CD14-positive monocyte (primary cell): ENCODE measurements around the gene YIF1B. TPM values are rescaled to one million over a fixed set of nuclear protein-coding genes. Genes with fewer than 3 reads are reported as not detected.

Source experiments
- DNase-seq, 3 donors: peaks; one replicate each; pipeline ENCODE4 v3.0.0-alpha.2; 2011 to 2022
- H2AFZ ChIP-seq: 2 replicates; pipeline ENCODE4 v1.6.0; 2012; ENCODE audit warnings: mild to moderate bottlenecking, low read depth, low read length, inconsistent platforms; ENCODE audit not compliant: insufficient read depth, poor library complexity, severe bottlenecking
- H3K27ac ChIP-seq, 2 donors: 1 replicate in 1 of 2; 2 replicates in 1 of 2; pipeline ENCODE4 v1.5.1; 2012 to 2013; ENCODE audit warnings: low read length in 2 of 2, control low read depth in 1 of 2, inconsistent platforms in 1 of 2, low read depth in 1 of 2, mild to moderate bottlenecking in 1 of 2
- H3K27me3 ChIP-seq, 2 donors: one replicate each; pipeline versions ENCODE4 v1.6.0 to v1.6.1; 2011 to 2013; ENCODE audit warnings: low read length in 2 of 2; ENCODE audit not compliant: control insufficient read depth in 2 of 2, insufficient read depth in 2 of 2
- H3K36me3 ChIP-seq, 2 donors: replicated peaks in 1 of 2; 1 replicate in 1 of 2; 2 replicates in 1 of 2; pipeline versions ENCODE4 v1.5.1 to v1.6.1; 2012 to 2013; ENCODE audit warnings: low read length in 2 of 2, control low read depth in 1 of 2, inconsistent platforms in 1 of 2, mild to moderate bottlenecking in 1 of 2; ENCODE audit not compliant: insufficient read depth in 2 of 2, control insufficient read depth in 1 of 2
- H3K4me1 ChIP-seq, 2 donors: 1 replicate in 1 of 2; 2 replicates in 1 of 2; pipeline versions ENCODE4 v1.5.1 to v1.6.1; 2012 to 2013; ENCODE audit warnings: low read length in 2 of 2, control low read depth in 1 of 2, inconsistent platforms in 1 of 2, mild to moderate bottlenecking in 1 of 2, moderate library complexity in 1 of 2; ENCODE audit not compliant: insufficient read depth in 2 of 2, control insufficient read depth in 1 of 2
- H3K4me2 ChIP-seq: replicated peaks from 2 replicates; pipeline ENCODE3; 2012; ENCODE audit warnings: low read length, moderate library complexity, mild to moderate bottlenecking; ENCODE audit not compliant: poor library complexity, severe bottlenecking; ENCODE audit errors: extremely low read depth
- H3K4me3 ChIP-seq, 3 experiments: fragments of 200-600 bp in 1 of 3; sonication (generic) in 1 of 3; replicated peaks in 1 of 3; 1 replicate in 2 of 3; 2 replicates in 1 of 3; pipeline ENCODE4 v1.5.1; 2011 to 2013; ENCODE audit warnings: low read length in 3 of 3, mild to moderate bottlenecking in 3 of 3, control low read depth in 2 of 3, low read depth in 2 of 3, inconsistent platforms in 1 of 3, moderate library complexity in 1 of 3
- H3K79me2 ChIP-seq: 2 replicates; pipeline ENCODE4 v1.6.0; 2012; ENCODE audit warnings: mild to moderate bottlenecking, control low read depth, inconsistent platforms, low read length, moderate library complexity; ENCODE audit not compliant: insufficient read depth
- H3K9ac ChIP-seq: 2 replicates; pipeline ENCODE4 v1.6.0; 2017; ENCODE audit warnings: low read length, mild to moderate bottlenecking; ENCODE audit not compliant: insufficient read depth, poor library complexity, severe bottlenecking
- H3K9me3 ChIP-seq, 2 donors: replicated peaks in 1 of 2; 1 replicate in 1 of 2; 2 replicates in 1 of 2; pipeline versions ENCODE4 v1.5.1 to v1.6.1; 2012 to 2013; ENCODE audit warnings: low read length in 2 of 2, control low read depth in 1 of 2; ENCODE audit not compliant: control insufficient read depth in 1 of 2, insufficient read depth in 1 of 2
- H4K20me1 ChIP-seq: 2 replicates; pipeline ENCODE4 v1.6.0; 2012; ENCODE audit warnings: mild to moderate bottlenecking, low read length, control low read depth, moderate library complexity; ENCODE audit not compliant: insufficient read depth
- H3K27ac Mint-ChIP-seq, 7 donors: one replicate each; pipeline ENCODE4 v1.8.0; 2020; ENCODE audit warnings: mild to moderate bottlenecking in 7 of 7, mixed read lengths in 7 of 7, moderate library complexity in 6 of 7, inconsistent platforms in 2 of 7
- H3K27me3 Mint-ChIP-seq, 3 donors: one replicate each; pipeline ENCODE4 v1.8.0; 2021 to 2022; ENCODE audit warnings: low read depth in 3 of 3, mild to moderate bottlenecking in 3 of 3, mixed read lengths in 3 of 3, moderate library complexity in 3 of 3, inconsistent platforms in 1 of 3
- H3K36me3 Mint-ChIP-seq, 2 donors: one replicate each; pipeline ENCODE4 v1.8.0; 2020; ENCODE audit warnings: mixed read lengths in 2 of 2, inconsistent platforms in 1 of 2, mild to moderate bottlenecking in 1 of 2
- H3K4me1 Mint-ChIP-seq: one replicate; pipeline ENCODE4 v1.8.0; 2020; ENCODE audit warnings: mild to moderate bottlenecking, mixed read lengths
- H3K4me3 Mint-ChIP-seq, 2 donors: one replicate each; pipeline ENCODE4 v1.8.0; 2020; ENCODE audit warnings: mild to moderate bottlenecking in 2 of 2, mixed read lengths in 2 of 2, moderate library complexity in 1 of 2
- H3K9me3 Mint-ChIP-seq, 7 donors: one replicate each; pipeline ENCODE4 v1.8.0; 2020 to 2022; ENCODE audit warnings: mixed read lengths in 7 of 7, mild to moderate bottlenecking in 6 of 7, moderate library complexity in 6 of 7, inconsistent platforms in 2 of 7
- WGBS: methylation state at CpG from one replicate; pipeline ENCODE4 v1.1.5; 2013; ENCODE audit warnings: missing lambda C conversion rate; ENCODE audit not compliant: insufficient coverage; 5-methylcytosine and 5-hydroxymethylcytosine counted together
- intact Hi-C, 2 donors: fragments of 100-400 bp; cut with micrococcal nuclease; formaldehyde crosslinking; loops; one replicate each; pipeline versions ENCODE4 v1.15.0 to v1.15.1; 2023
- polyA plus RNA-seq, 3 donors: library from polyadenylated mRNA; depleted of rRNA in 1 of 3; unstranded in 2 of 3; stranded (reverse) in 1 of 3; fragments of 300-500 nt in 2 of 3; fragments of >200 nt in 1 of 3; fragmentation: Illumina TruSeq in 2 of 3; gene quantifications; 1 replicate in 2 of 3; 2 replicates in 1 of 3; pipeline ENCODE4 v1.2.3, GENCODE V29; 2012 to 2021
- TF ChIP-seq, protein P1 (sequence below): fragments of 200-600 bp; IDR thresholded peaks from one replicate; pipeline ENCODE4 v1.8.0; 2022; ENCODE audit warnings: antibody characterized with exemption, mild to moderate bottlenecking

YIF1B gene
- polyA plus RNA-seq, 3 donors = 79.4 to 90.5 (median 86.1) TPM

DNA sequence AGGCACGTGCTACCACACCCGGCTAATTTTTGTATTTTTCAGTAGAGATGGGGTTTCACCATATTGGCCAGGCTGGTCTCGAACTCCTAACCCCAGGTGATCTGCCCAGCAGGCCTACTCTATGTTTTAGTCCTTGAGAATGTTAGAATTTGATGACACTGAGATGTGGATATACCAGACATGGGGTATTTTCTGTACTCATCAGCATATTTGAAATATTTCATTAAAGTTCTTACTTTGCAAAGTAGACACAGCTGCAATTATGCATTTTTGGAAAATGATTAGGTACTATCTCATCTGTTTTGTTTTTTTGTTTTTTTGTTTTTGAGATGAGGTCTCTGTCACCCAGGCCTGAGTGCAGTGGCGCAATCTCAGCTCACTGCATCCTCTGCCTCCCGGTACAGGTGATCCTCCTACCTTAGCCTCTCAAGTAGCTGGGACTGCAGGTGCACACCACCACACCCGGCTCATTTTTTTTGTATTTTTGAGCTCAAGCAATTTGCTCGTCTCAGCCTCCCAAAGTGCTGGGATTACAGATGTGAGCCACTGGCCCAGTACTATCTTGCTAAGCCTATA, 38.7 kb downstream of the YIF1B start:
- no peaks in the 10 kb centered on the region for H3K4me1 ChIP-seq
- H3K27me3 Mint-ChIP-seq = no peaks in the 10 kb centered on the region
- H3K79me2 ChIP-seq = peaks cover 20% of the 10 kb centered on the region

DNA sequence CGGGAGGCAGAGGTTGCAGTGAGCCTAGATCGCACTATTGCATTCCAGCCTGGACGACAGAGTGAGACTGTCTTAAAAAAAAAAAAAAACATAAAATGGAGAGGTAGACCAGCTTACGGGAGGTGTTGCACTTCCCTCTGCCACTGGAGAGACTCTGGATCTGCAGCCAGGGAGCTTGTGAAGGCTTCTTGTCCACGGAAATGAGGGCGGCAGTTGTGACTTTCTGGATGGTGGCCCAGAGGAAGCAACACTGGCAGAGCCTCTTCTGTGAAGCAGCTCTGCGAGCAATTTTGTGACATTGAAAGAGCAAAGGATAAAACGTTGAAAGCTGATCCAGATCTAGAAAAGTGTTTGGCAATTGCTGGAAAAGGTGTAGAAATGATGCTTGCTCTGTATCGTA, 41.0 kb downstream of the YIF1B start:
- Histone ChIP-seq H3K36me3 (peaks cover 0 to under 1% of the 10 kb centered on the region in 2 donors), H3K4me1 (no peaks in the 10 kb centered on the region), H3K9ac (no peak overlapping the region), H3K79me2 (peaks cover 23% of the 10 kb centered on the region), H4K20me1 (peaks cover 44% of the 10 kb centered on the region), H3K4me2 (no peak overlapping the region), H3K27ac (no peak overlapping the region), H3K4me3 (no peak overlapping the region), H3K9me3 (no peaks in the 10 kb centered on the region), H2AFZ (no peak overlapping the region), H3K27me3 (no peaks in the 10 kb centered on the region)
- peaks cover 0 to 2% (median 0%) of the 10 kb centered on the region in 3 donors for H3K27me3 Mint-ChIP-seq
- intact Hi-C loops = no loop called here
- peak overlapping the region in 2 of 7 donors; percentile 4 to 50 for H3K27ac Mint-ChIP-seq
- no peaks in the 10 kb centered on the region for H3K9me3 Mint-ChIP-seq
- 49% methylated on average over 6 of the region's 9 CpGs for WGBS
- DNase-seq = no peak
- peaks cover 6% of the 10 kb centered on the region for H3K4me1 Mint-ChIP-seq
- no peak overlapping the region for H3K4me3 Mint-ChIP-seq
- TF ChIP-seq, protein P1, sequence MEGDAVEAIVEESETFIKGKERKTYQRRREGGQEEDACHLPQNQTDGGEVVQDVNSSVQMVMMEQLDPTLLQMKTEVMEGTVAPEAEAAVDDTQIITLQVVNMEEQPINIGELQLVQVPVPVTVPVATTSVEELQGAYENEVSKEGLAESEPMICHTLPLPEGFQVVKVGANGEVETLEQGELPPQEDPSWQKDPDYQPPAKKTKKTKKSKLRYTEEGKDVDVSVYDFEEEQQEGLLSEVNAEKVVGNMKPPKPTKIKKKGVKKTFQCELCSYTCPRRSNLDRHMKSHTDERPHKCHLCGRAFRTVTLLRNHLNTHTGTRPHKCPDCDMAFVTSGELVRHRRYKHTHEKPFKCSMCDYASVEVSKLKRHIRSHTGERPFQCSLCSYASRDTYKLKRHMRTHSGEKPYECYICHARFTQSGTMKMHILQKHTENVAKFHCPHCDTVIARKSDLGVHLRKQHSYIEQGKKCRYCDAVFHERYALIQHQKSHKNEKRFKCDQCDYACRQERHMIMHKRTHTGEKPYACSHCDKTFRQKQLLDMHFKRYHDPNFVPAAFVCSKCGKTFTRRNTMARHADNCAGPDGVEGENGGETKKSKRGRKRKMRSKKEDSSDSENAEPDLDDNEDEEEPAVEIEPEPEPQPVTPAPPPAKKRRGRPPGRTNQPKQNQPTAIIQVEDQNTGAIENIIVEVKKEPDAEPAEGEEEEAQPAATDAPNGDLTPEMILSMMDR = no peak
- H3K36me3 Mint-ChIP-seq = peaks cover 21 to 39% of the 10 kb centered on the region in 2 donors

More for the DNA sequence above, 38.7 kb downstream of the YIF1B start:
- Histone ChIP-seq H2AFZ (no peak overlapping the region), H3K27ac (no peak overlapping the region), H3K36me3 (peaks cover 0 to 11% of the 10 kb centered on the region in 2 donors), H3K4me3 (no peak overlapping the region), H3K9ac (no peak overlapping the region), H3K4me2 (no peak overlapping the region), H4K20me1 (peaks cover 34% of the 10 kb centered on the region), H3K27me3 (no peaks in the 10 kb centered on the region), H3K9me3 (no peaks in the 10 kb centered on the region)
- Mint-ChIP-seq H3K4me3 (no peak overlapping the region), H3K27ac (no peak overlapping the region), H3K36me3 (peaks cover 17 to 34% of the 10 kb centered on the region in 2 donors), H3K4me1 (peaks cover 6% of the 10 kb centered on the region), H3K9me3 (no peaks in the 10 kb centered on the region)
- TF ChIP-seq, protein P1 = no peak
- WGBS = 92% methylated on average over 4 of the region's 7 CpGs
- intact Hi-C loops = no loop called here
- DNase-seq = no peak
